Heart right ventricle (tissue), 16 donors: ENCODE data around the gene GPR42. TPM values are rescaled to one million over a fixed set of nuclear protein-coding genes. Genes with fewer than 3 reads are reported as not detected.

Experiments
- ATAC-seq, 8 donors: fragments of 200-7000 bp; cut with Tn5 transposase; one replicate each; pipeline ENCODE4 v1.9.1; 2020; ENCODE audit warnings: mild to moderate bottlenecking in 8 of 8, moderate library complexity in 8 of 8, moderate number of reproducible peaks in 1 of 8
- DNase-seq, 2 donors: peaks; one replicate each; pipeline ENCODE4 v3.0.0-alpha.2; 2020
- H3K27ac ChIP-seq, 10 donors: fragments of 200-600 bp; sonication (generic) in 2 of 10; one replicate each; pipeline versions ENCODE4 v1.5.0 to v1.8.0; 2020 to 2022; ENCODE audit warnings: mild to moderate bottlenecking in 3 of 10
- H3K27me3 ChIP-seq, 7 donors: fragments of 200-600 bp; one replicate each; pipeline ENCODE4 v1.8.0; 2021 to 2022; ENCODE audit warnings: mild to moderate bottlenecking in 2 of 7
- H3K36me3 ChIP-seq, 9 donors: fragments of 200-600 bp; sonication (generic) in 1 of 9; one replicate each; pipeline versions ENCODE4 v1.5.0 to v1.8.0; 2020 to 2022; ENCODE audit warnings: mild to moderate bottlenecking in 2 of 9
- H3K4me1 ChIP-seq, 9 donors: fragments of 200-600 bp; sonication (generic) in 1 of 9; one replicate each; pipeline versions ENCODE4 v1.5.0 to v1.8.0; 2020 to 2022; ENCODE audit warnings: mild to moderate bottlenecking in 4 of 9
- H3K4me3 ChIP-seq, 10 donors: fragments of 200-600 bp; sonication (generic) in 2 of 10; one replicate each; pipeline versions ENCODE4 v1.5.0 to v1.8.0; 2020 to 2022; ENCODE audit warnings: mild to moderate bottlenecking in 7 of 10, moderate library complexity in 2 of 10
- H3K9me3 ChIP-seq, 11 donors: fragments of 200-600 bp in 10 of 11; sonication (generic) in 2 of 11; one replicate each; pipeline versions ENCODE4 v1.5.0 to v1.8.0; 2013 to 2022; ENCODE audit warnings: mild to moderate bottlenecking in 2 of 11, control low read depth in 1 of 11, moderate library complexity in 1 of 11
- CTCF ChIP-seq, 9 donors: fragments of 200-600 bp; sonication (generic) in 2 of 9; IDR thresholded peaks; one replicate each; pipeline versions ENCODE4 v1.5.0 to v1.8.0; 2021 to 2022; ENCODE audit warnings: antibody characterized with exemption in 9 of 9, mild to moderate bottlenecking in 5 of 9, moderate library complexity in 1 of 9
- WGBS, 2 donors: extraction: QIAGEN DNeasy Blood & Tissue Kit; methylation state at CpG; one replicate each; pipeline ENCODE4 v1.1.7; 2013; ENCODE audit warnings: inconsistent platforms in 1 of 2; 5-methylcytosine and 5-hydroxymethylcytosine counted together
- intact Hi-C, 10 donors: fragments of 100-400 bp; cut with DNase I; formaldehyde crosslinking; loops; one replicate each; pipeline versions ENCODE4 v1.11.1 to v1.14.2; 2022
- polyA plus RNA-seq, 2 donors: library from polyadenylated mRNA; stranded (reverse); fragments of 200-250 nt; gene quantifications; one replicate each; pipeline ENCODE4 v1.2.3, GENCODE V29; 2013
- total RNA-seq, 10 donors: library from RNA; stranded (reverse); fragmentation: NEBNext Ultra II Directional in 3 of 10; extraction: Animal tissue kit (Norgen Biotek cat#: 25700) in 3 of 10; gene quantifications; one replicate each; pipeline versions ENCODE4 v1.2.1 to v1.2.4, GENCODE V29; 2021 to 2023
- donor health status: Arrhythmogenic right ventricular cardiomyopathy.
- donor health status: ischemic (EF 13 %, LVEDD 7.1; RV severe dilation, severe dysfunction).
- donor health status: healthy with polysubstance abuse.
- donor health status: DM: no; HTN: yes; CAD: no.
- donor health status: DM: no; HTN: no; CAD: no.
- donor health status: ischemic (EF 25% LVEDD 6.9; RV normal size, moderate dysfunction).
- donor health status: ischemic (EF 25% LVEDD 5.7; RV mildly dilated, moderate dysfunction).
- donor health status: healthy.
- donor health status: DM: yes; HTN: yes; CAD: no.
- donor health status: Ischemic cardiomyopathy.
- donor health status: ischemic (EF 35%, LVEDD 5.7; RV mildly dilated, moderate dysfunction).
- donor health status: nonischemic (EF 11% LVEDD 7.7; RV severe dilation, severe dysfunction).
- donor health status: DM: yes; HTN: yes; CAD: no.
- donor health status: PGD.
- donor health status: ischemic (EF 29% LVEDD 5.4; RV normal size, mild dysfunction).
- donor health status: nonischemic (EF 23%, LVEDD 6.1; RV moderate dilation, normal function).

GPR42 gene
- total and polyA plus RNA-seq, 12 donors: not detected

GRCh38 chr19:35347171-35347929 lies 23.5 kb upstream of the GPR42 start, which contains the start of gene FFAR1:
Gene FFAR1, plus strand, starts transcription at chr19:35347902. Its CDS starts 3,650 bp downstream, at chr19:35351552.
- no peak for TF ChIP-seq CTCF (IDR thresholded peaks at IDR 0.05)
- Histone ChIP-seq H3K4me1 (peaks cover 0 to 24% (median 0%) of the 10 kb centered on the region in 9 donors), H3K27me3 (peaks cover 0 to 44% (median 16%) of the 10 kb centered on the region in 7 donors), H3K36me3 (no peaks in the 10 kb centered on the region), H3K4me3 (no peak within 1 kb of the TSS), H3K9me3 (no peaks in the 10 kb centered on the region), H3K27ac (peak within 1 kb of the TSS in 1 of 10 donors; percentile 85)
- ATAC-seq: peak in 1 of 8 donors; percentile 31
- WGBS, 2 donors: 70 to 78% methylated on average over 18 of the region's 18 CpGs
- DNase-seq: no peak
- intact Hi-C loops: no loop called here

- DNase-seq (no peak), ATAC-seq (no peak)
- H3K27ac ChIP-seq: peak overlapping the region in 1 of 10 donors; percentile 85
- no peaks in the 10 kb centered on the region for H3K9me3 ChIP-seq
- H3K4me1 ChIP-seq: peaks cover 0 to 30% (median 0%) of the 10 kb centered on the region in 9 donors
- no peaks in the 10 kb centered on the region for H3K36me3 ChIP-seq
- intact Hi-C loops: no loop called here
- TF ChIP-seq CTCF (IDR thresholded peaks at IDR 0.05): no peak
- H3K27me3 ChIP-seq: peaks cover 0 to 44% (median 18%) of the 10 kb centered on the region in 7 donors
- 81 to 87% methylated on average over 7 of the region's 7 CpGs for WGBS, 2 donors
- H3K4me3 ChIP-seq: no peak overlapping the region
These were observed 23.0 kb upstream of the GPR42 start for GRCh38 chr19:35347930-35348298.

GRCh38 chr19:35348911-35349611 lies 21.8 kb upstream of the GPR42 start:
- ATAC-seq (no peak), DNase-seq (no peak)
- intact Hi-C loops: no loop called here
- Histone ChIP-seq H3K36me3 (no peaks in the 10 kb centered on the region), H3K9me3 (no peaks in the 10 kb centered on the region), H3K4me3 (no peak overlapping the region), H3K27ac (no peak overlapping the region), H3K4me1 (peaks cover 0 to 38% (median 0%) of the 10 kb centered on the region in 9 donors), H3K27me3 (peaks cover 0 to 41% (median 18%) of the 10 kb centered on the region in 7 donors)
- WGBS, 2 donors: 79 to 81% methylated on average over 18 of the region's 18 CpGs
- no peak for TF ChIP-seq CTCF (IDR thresholded peaks at IDR 0.05)

GRCh38 chr19:35349614-35350521 lies 21.0 kb upstream of the GPR42 start:
- H3K9me3 ChIP-seq: no peaks in the 10 kb centered on the region
- H3K27me3 ChIP-seq: peaks cover 0 to 33% (median 18%) of the 10 kb centered on the region in 7 donors
- no peak for TF ChIP-seq CTCF (IDR thresholded peaks at IDR 0.05)
- H3K36me3 ChIP-seq: no peaks in the 10 kb centered on the region
- DNase-seq (no peak), ATAC-seq (no peak)
- WGBS, 2 donors: 80 to 83% methylated on average over 17 of the region's 17 CpGs
- H3K4me3 ChIP-seq: no peak overlapping the region
- peaks cover 0 to 38% (median 0%) of the 10 kb centered on the region in 9 donors for H3K4me1 ChIP-seq
- H3K27ac ChIP-seq: no peak overlapping the region
- intact Hi-C loops: loop anchor here in 3 of 10 donors (5.0 to 10.0 kb wide), 4 partner anchors 117 to 145 kb away; partner anchors contain the start of gene KRTDAP (in 2 of the 3)
